Stimulated activated CD4-positive, alpha-beta T cell treated with anti-CD3 and anti-CD28 coated beads, Interleukin-1b, Interleukin-23, amount 100 ng/mL, for 24 hours (primary cell): ENCODE results near the gene PITPNM1.
"Not testable (repeated sequence)": the region's sequence is repeated elsewhere in the genome, so short reads cannot be mapped to it uniquely, and the experiment has no call there.

Experiments used
- DNase-seq, 4 experiments: peaks; one replicate each; pipeline ENCODE4 v3.0.0-alpha.2; 2020; ENCODE audit warnings: low read depth in 4 of 4, low spot score in 1 of 4

Gene PITPNM1

DNA sequence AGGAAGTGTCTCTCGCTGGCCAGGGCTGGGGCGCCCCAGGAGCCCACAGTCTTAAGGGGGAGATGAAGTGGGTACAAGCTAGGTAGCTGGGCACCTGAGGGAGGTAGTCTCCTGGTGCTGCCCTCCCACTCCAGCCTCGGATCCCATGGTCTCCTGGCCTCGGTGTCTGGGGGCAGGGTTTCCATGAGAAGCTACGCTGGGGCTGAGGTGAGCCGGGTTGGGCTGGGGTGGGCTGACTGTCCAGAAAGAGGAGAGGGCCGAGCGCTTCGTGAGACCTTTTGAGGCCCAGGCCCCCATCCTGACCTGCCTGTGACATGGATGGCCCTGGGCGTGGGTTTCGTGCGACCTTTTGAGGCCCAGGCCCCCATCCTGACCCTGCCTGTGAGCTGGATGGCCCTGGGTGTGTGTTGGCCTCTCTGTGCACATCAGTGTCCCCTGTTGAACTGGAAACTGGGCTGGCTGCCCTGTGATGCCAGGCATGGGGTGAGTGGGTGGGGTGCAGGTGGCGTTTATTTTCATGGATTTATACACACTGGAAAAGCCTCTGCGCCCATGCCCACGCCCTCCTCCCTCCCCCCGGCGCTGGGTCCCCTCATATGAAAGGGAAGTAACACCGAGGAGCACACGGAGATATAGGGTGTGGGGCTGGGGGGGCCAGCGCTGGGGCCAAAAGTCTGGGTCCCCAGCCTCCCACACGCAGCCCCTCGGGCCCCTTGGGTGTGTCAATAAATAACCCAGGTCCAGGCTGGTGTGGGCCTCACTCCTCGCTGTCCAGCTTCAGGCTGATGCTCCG, 13.7 kb downstream of the PITPNM1 start:
- DNase-seq = no peak

DNA sequence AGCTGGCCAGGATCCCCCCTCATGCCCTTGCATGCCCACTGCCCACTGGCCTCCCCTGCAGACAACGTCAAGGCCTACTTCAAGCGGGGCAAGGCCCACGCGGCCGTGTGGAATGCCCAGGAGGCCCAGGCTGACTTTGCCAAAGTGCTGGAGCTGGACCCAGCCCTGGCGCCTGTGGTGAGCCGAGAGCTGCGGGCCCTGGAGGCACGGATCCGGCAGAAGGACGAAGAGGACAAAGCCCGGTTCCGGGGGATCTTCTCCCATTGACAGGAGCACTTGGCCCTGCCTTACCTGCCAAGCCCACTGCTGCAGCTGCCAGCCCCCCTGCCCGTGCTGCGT, 14.5 kb downstream of the PITPNM1 start:
- no peak for DNase-seq

DNA sequence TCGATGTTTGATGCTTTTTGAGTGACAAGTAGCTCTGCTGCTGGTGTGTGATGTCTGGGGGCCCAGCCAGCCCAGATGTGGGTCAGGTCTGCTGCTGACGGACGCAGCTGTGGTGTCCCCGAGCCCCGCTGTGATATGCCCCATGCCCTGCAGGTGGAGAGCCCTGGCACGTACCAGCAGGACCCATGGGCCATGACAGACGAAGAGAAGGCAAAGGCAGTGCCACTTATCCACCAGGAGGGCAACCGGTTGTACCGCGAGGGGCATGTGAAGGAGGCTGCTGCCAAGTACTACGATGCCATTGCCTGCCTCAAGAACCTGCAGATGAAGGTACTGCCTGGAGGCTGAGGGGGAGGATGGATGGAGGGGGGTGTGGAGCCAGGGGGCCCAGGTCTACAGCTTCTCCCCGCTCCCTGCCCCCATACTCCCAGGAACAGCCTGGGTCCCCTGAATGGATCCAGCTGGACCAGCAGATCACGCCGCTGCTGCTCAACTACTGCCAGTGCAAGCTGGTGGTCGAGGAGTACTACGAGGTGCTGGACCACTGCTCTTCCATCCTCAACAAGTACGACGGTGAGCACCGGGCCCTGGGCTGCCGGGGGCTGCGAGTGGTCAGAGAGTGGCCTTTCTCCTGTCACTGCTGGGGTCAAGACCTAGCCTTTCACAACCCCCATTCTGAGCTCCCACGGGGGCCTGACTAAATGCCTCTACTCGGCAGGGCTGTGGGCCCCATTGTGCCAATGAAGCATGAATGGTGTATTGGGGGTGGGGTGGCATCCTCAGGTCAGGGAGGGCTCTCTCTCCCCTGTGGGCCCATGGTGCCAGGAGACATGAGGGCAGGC, 15.1 kb downstream of the PITPNM1 start:
- no peak for DNase-seq

DNA sequence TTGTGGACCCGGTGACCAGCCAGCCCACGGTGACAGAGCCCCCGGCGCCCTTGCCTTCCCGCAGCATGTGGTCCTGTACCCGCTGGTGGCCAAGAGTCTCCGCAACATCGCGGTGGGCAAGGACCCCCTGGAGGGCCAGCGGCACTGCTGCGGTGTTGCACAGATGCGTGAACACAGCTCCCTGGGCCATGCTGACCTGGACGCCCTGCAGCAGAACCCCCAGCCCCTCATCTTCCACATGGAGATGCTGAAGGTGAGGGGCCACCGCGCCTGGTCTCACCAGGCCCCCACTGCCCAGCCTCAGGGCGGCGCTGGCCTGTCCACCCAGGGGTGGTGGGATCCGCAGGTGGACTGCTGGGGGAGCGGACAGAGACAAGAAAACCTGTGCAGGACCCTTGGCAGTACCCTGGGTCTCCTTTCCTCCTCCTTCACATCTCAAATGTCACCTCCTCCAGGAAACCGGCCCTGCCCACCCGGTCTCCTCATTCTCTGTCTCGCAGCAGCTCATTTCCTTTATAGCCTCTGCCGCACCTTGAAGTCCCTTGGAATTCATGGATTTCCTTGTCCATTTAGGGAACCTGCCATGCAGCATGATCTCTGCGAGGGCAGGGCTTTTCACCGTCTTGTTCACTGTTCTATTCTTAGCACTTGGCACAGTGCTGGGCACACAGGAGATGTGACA, 15.8 kb downstream of the PITPNM1 start:
- DNase-seq = no peak

DNA sequence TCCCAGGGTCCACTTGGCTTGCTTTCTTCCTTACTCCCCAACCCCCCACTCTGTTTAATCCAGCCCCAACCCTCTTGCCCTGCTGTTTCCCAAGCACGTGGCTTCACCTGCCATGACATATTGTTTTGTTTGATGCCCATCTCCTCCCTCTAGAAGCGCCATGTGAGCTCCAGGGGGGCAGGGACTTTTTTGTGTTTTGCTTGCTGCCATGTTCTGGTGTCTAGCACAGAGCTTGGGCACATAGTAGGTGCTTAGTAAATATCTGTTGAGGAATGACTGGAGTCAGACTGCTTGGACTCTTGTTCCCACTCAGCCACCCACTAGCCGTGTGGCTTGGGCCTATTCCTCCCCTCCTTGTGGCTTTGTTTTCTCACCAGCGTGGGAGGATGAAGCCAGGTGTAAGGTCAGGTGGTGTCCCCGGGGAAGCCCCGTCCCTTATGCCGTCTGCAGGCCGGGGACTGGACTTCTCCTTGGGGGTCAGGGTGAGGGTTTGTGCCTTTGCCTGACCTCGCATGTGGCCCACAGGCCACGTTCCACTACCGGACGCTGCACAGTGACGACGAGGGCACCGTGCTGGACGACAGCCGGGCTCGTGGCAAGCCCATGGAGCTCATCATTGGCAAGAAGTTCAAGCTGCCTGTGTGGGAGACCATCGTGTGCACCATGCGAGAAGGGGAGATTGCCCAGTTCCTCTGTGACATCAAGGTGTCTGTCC, 18.5 kb downstream of the PITPNM1 start:
- DNase-seq = peak in 1 of 4 experiments; percentile 49

DNA sequence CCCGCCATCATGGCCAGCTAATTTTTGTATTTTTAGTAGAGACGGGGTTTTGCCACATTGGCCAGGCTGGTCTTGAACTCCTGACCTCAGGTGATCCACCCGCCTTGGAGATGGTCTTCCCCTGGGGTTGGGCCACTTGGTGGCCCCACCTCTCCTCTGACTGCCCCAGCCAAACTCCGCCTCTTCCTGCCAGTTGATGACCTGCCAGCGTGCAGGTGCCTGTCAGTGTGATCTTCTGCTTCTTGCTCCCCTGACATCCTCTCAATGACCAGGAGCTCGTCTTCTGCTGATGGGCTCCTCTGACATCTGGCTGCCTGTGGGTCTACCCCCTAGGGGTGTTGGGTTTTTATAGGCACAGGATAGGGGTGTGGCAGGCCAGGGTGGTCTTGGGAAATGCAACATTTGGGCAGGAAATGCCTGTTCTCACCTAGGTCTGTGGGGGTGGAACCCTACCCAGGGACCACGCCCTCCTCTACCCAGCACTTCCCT, 19.2 kb downstream of the PITPNM1 start:
- peak in 1 of 4 experiments; percentile 56 for DNase-seq

DNA sequence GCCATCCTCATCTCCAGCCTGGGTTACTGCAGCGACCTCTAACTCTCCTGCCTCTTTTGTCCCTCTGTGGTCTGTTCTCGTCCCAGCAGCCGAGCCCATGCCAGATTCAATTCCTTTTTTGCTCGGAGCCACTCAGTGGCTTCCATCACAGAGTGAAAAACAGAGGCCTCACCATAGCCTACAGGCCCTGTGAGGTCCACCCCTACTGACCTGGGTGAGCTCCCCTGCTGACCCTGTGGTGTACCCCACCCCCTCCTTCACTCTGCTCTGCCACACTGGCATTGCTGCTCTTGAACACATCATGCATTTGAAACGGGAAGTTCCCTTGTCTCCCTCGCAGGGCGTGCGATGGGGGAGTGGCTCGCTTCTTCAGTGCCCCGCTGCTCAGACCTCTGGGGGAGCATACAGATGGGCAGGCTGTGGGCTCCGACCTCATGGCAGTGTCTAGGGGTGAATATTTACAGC, 20.3 kb downstream of the PITPNM1 start:
- peak in 2 of 4 experiments; percentile 60 to 71 for DNase-seq

DNA sequence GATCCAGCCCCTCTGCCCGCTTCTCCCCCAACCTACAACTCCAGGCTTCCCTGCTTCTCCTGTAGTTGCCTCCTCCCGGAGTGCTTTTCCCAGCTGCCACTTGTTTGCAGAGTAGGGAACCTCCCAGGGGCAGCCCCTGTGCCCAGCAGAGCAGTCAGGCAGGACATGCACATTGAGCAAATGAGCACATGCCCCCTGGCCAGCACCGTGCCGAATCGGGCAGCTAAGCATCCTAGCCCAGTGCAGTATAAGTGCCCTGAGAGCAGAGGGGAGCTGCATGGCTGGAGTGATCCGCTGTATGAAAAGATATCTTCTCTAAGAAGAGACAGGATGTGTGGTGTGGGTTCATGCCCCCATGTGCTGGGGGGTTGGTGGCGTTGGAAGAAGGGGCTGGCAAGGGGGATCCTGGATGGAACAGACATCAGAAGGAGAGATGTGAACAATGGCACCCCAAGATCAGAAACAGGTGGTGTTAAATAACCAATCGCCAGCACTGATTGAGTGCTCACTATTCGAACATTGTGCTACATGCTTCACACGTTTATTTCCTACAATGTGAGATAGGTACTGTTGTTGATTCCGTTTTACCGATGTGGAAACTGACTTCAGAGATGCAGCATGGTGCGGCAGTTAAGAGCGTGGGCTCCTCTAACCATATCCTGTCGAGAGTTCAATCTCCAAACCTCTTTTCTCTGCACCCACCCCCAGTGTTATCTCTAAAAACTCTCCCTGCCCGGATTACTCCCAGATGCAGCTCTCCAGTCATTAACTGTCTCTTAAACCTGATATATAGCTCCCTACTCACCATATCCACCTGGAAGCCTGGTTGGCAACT, 21.1 kb downstream of the PITPNM1 start:
- DNase-seq = peak in 2 of 4 experiments; percentile 20 to 29

DNA sequence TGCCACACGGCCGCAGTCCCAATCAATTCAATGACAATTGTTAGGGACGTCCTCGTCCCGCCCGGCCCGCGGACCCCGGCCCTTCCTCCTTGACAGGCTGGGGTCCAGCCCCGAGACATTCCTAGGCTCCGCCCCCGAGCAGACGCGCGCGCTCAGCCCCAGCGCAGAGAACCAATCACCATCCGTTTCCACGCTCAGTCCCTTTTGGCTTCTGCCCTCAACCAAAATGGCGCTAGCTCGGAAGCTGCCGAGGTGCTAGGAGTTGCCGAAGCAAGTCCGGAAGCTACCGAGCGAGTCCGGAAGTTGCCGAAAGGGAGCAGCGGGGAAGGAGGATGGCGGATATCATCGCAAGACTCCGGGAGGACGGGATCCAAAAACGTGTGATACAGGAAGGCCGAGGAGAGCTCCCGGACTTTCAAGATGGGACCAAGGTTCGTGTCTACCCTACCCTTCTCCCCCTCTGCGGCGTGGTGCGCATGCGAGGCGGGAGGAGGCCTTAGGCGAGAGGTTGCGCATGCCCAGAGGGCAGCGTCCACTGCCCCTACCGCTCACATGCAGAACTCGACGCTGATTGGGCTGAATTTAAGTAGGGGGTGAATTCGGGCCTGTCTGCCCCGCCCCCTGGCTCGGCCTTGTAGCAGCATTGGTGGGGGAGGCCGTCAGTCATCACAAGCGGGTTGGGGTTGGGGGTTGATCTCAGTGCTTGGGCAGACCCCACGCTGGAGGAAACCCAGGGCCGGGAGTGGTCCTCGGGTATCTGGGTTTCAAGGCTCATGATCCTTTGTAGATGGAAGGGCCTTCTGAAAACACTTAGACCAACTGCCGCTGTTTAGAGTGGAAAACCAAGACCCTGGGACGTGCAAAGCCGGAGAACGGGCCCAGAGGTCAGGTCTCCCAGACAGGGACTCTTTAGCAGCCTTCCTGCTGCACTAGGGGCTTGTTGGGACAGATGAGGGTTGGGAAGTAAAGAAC, 22.1 kb downstream of the PITPNM1 start, which contains the start of gene AIP:
Gene AIP (plus strand): TSS at position 200 of the 972 bp plus-strand sequence. CDS start 133 bp downstream, at position 333.
- DNase-seq = peak; percentile 86 to 97 (median 94)

DNA sequence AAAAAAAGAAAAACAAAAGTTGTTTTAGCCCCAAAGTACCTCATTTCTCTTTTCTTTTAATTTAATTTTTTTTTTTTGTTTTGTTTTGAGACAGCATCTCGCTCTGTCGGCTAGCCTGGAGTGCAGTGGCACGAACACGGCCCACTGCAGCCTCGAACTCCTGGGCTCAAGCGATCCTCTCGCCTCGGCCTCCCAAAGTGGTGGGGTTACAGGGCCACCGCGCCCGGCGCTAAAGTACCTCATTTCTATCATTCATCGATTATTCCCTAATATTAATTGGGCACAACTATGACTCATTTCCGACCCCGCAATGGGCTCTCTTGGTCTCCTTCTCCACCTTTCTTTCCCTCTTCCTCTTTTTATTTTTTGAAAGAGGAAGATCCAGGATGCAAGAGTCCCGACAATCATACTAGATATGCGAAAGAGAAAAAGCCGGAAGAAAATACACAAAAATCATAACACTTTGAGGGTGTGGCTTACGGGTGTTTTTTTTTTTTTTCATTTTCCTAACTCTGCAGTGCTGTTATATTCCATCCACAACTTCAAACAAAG, 22.8 kb downstream of the PITPNM1 start:
- DNase-seq = no peak

DNA sequence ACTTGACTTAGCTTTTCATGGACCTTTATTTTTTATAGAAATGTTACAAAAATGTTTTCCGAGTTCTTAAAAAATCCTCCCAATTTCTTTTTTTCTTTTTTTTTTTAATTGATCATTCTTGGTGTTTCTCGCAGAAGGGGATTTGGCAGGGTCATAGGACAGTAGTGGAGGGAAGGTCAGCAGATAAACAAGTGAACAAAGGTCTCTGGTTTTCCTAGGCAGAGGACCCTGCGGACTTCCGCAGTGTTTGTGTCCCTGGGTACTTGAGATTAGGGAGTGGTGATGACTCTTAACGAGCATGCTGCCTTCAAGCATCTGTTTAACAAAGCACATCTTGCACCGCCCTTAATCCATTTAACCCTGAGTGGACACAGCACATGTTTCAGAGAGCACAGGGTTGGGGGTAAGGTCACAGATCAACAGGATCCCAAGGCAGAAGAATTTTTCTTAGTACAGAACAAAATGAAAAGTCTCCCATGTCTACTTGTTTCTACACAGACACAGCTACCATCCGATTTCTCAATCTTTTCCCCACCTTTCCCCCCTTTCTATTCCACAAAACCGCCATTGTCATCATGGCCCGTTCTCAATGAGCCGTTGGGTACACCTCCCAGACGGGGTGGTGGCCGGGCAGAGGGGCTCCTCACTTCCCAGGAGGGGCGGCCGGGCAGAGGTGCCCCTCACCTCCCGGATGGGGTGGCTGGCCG, 27.7 kb downstream of the PITPNM1 start:
- not testable (repeated sequence) for DNase-seq

DNA sequence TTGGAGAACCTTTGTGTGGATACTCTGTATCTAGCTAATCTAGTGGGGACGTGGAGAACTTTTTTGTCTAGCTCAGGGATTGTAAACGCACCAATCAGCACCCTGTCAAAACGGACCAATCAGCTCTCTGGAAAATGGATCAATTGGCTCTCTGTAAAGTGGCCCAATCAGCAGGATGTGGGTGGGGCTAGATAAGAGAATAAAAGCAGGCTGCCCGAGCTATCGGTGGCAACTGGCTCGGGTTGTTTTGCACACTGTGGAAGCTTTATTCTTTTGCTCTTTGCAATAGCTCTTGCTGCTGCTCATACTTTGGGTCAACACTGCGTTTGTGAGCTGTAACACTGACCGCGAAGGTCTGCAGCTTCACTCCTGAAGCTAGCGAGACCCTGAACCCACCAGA, 28.5 kb downstream of the PITPNM1 start:
- not testable (repeated sequence) for DNase-seq

DNA sequence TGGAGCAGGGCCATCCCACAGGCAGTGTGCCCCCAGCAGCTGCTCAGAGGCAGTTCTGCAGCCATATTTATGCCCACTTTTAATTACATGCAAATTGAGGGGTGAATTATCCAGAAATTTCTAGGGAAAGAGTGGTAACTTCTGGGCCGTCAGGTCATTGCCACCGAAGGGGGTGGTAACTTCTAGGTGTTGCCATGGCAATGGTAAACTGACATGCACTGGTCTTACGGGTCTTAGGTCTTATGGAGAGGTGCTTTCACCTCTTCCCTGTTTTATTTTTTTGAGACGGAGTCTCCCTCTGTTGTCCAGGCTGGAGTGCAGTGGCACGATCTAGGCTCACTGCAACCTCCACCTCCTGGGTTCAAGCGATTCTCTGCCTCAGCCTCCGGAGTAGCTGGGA, 32.3 kb downstream of the PITPNM1 start:
- DNase-seq = no peak

DNA sequence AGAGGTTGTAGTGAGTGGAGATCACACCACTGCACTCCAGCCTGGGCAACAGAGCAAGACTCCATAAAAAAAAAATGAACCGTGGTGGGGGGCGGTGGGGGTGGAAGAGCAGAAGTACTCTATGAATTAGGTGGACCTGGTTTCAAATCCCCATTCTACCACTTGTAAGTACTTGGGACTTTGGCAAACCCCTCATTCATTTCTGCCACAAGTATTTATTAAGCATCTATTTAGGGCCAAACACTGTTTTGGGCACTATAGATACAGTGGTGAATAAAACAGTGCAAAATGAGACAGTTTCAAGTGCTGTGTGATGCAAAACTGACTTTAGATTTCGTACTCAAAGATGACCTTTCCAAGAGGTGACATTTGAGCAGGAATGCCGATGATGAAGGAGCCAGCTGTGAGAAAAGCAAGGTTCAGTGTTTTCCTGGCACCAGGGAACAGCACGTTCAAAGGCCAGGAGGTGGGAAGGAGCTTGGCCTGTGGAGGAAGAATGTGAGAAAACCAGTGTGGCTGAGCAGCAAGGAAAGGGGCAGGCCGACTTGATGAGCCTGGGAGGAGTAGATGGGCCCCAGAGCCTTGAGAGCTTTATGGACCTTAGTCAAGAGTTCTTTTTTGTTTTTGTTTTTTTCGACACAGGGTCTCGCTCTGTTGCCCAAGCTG, 34.7 kb downstream of the PITPNM1 start:
- DNase-seq = no peak

DNA sequence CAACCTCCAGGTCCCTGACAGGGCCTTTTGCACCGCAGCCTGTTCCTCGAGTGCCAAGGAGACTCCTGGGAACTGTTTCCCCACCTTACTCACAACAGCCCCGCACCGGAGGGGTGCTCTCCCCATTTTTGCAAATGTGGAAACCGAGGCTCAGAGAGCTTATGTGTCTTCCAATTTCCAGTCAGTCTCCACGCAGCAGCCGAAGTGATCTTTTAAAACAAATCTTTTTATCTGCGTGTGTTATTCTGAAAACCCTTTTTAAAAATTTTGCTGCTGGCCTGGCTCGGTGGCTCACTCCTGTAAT, 35.7 kb downstream of the PITPNM1 start:
- no peak for DNase-seq

DNA sequence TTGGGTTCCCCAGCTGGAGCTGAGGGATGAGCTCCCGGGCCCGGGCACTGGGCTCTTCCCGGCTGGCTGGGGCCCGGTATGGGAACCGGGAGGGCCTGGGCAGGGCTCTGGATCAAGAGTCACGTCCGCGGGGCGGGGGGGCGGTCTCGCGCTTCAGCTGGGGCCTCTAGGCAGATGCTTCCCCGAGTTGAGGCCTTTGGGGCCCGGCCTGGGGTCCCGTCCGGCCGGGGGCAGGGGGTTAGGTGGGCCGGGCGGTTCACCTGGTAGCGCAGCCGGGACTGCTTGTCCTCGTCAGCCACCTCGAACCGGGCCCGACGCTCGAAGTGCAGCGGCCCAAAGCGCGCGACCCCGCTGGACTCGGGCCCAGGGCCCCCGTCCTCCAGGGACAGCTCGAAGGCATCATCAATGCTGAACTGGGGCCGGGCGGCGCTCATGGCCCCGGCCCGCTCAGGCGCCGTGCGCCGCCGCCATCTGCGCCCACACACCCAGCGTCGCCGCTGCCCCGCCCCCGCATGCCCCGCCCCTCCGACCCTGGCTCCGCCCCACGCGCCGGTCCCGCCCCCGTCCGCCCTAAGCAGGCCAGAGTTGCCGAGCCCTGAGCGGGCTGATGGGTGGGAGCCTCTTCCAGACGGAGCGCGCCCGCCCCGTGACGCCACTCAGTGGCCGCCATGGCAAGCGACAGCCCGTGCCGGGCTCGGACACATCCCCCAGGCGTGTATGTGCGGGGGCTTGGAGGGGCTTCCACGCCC, 36.2 kb downstream of the PITPNM1 start, which contains the start of gene TMEM134:
Gene TMEM134 (minus strand): TSS at position 493 of the 749 bp plus-strand sequence. CDS start 59 bp downstream, at position 434.
- DNase-seq = peak; percentile 86 to 95 (median 89)

DNA sequence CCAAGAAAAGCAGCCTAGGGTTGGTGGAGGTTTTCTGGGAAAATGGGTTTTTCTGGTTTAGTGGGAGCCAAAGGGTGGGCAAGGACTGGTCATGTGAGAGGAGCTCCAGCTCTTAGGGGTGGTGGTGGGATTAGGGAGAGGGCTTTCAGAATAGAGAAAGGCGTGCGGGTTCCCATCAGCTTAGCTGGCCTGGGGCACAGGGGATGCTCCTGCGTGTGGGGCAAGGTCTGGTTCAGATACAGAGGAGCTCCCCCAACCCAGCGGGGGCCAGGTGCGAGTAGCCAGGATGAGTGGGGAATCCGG, 36.8 kb downstream of the PITPNM1 start:
- no peak for DNase-seq
